Activated B cell treated with CpG ODN at 0.5 μM for 24 hours (primary cell): ENCODE data around the gene ENTPD1. TPM values are rescaled to one million over a fixed set of nuclear protein-coding genes. Genes with fewer than 3 reads are reported as not detected.

Experiments used
- ATAC-seq: fragments of 200-7000 bp; cut with Tn5 transposase; one replicate; pipeline ENCODE4 v1.10.0; 2021; ENCODE audit warnings: low read depth, mild to moderate bottlenecking, moderate library complexity
- CTCF ChIA-PET: fragments of 350-600 bp; sonication (Branson Sonifier 250); formaldehyde crosslinking; loops from one replicate; lab custom pipeline; 2021; ENCODE audit warnings: antibody characterized with exemption; lab: Charles Lee
- POLR2A ChIA-PET: fragments of 350-600 bp; sonication (Branson Sonifier 250); formaldehyde crosslinking; loops from one replicate; lab custom pipeline; 2021; ENCODE audit warnings: antibody characterized with exemption; lab: Charles Lee
- DNase-seq: peaks from one replicate; pipeline ENCODE4 v3.0.0; 2022
- H3K27ac Mint-ChIP-seq: one replicate; pipeline ENCODE4 v1.8.0; 2020; ENCODE audit warnings: mixed read lengths
- H3K27me3 Mint-ChIP-seq: one replicate; pipeline ENCODE4 v1.8.0; 2021; ENCODE audit warnings: mixed read lengths
- H3K36me3 Mint-ChIP-seq: one replicate; pipeline ENCODE4 v1.8.0; 2021; ENCODE audit warnings: low read depth, mixed read lengths
- H3K4me1 Mint-ChIP-seq: one replicate; pipeline ENCODE4 v1.8.0; 2021; ENCODE audit warnings: mixed read lengths
- H3K4me3 Mint-ChIP-seq: one replicate; pipeline ENCODE4 v1.8.0; 2020; ENCODE audit warnings: mild to moderate bottlenecking, mixed read lengths
- H3K9me3 Mint-ChIP-seq: one replicate; pipeline ENCODE4 v1.8.0; 2020; ENCODE audit warnings: mixed read lengths
- CTCF ChIP-seq: fragments of 200-600 bp; IDR thresholded peaks from one replicate; pipeline ENCODE4 v1.8.0; 2022; ENCODE audit warnings: antibody characterized with exemption, mild to moderate bottlenecking
- intact Hi-C: fragments of 100-400 bp; cut with micrococcal nuclease; formaldehyde crosslinking; loops from one replicate; pipeline ENCODE4 v1.15.1; 2024
- total RNA-seq: library from RNA; stranded (reverse); gene quantifications from 2 replicates; pipeline ENCODE4 v1.2.3, GENCODE V29; 2022

Gene ENTPD1
- total RNA-seq, 1 donor from 2014 or later: 187 TPM

GRCh38 chr10:95841661-95842498 lies 85.9 kb downstream of the ENTPD1 start:
- H3K36me3 Mint-ChIP-seq: peaks cover 53% of the 10 kb centered on the region
- peaks cover 54% of the 10 kb centered on the region for H3K4me1 Mint-ChIP-seq
- intact Hi-C loops: loop anchor here (1.0 kb wide), 6 partner anchors 10 to 148 kb away; partner anchors contain the start of gene ENTPD1
- H3K27ac Mint-ChIP-seq: peak overlapping the region; percentile 95
- ATAC-seq (peak; percentile 41), DNase-seq (no peak)
- no peaks in the 10 kb centered on the region for H3K27me3 Mint-ChIP-seq
- H3K9me3 Mint-ChIP-seq: no peaks in the 10 kb centered on the region
- CTCF ChIA-PET: interaction anchor here (0.6 to 20.1 kb wide), 32 partner anchors 7 to 162 kb away, joined by 3 to 427 read pairs (median 4); partner anchors contain the start of genes ENTPD1 and TCTN3
- H3K4me3 Mint-ChIP-seq: peak overlapping the region; percentile 66
- POLR2A ChIA-PET: interaction anchor here (0.6 to 20.2 kb wide), 15 partner anchors 10 to 147 kb away, joined by 3 to 572 read pairs (median 7); partner anchors contain the start of genes ENTPD1 and TCTN3
- no peak for TF ChIP-seq CTCF

- peaks cover 18% of the 10 kb centered on the region for H3K4me1 Mint-ChIP-seq
- no peak for DNase-seq
- H3K27ac Mint-ChIP-seq: no peak overlapping the region
- no peaks in the 10 kb centered on the region for H3K9me3 Mint-ChIP-seq
- peaks cover 75% of the 10 kb centered on the region for H3K36me3 Mint-ChIP-seq
- intact Hi-C loops: no loop called here
- no peak for ATAC-seq
- H3K4me3 Mint-ChIP-seq: no peak overlapping the region
- ChIA-PET CTCF (interaction anchor here (0.9 to 20.1 kb wide), 3 partner anchors 20 to 159 kb away, joined by 3 to 427 read pairs (median 80); partner anchors contain the start of gene TCTN3), POLR2A (interaction anchor here (0.8 to 20.2 kb wide), 4 partner anchors 87 to 1004 kb away, joined by 4 to 572 read pairs (median 121); partner anchors contain the start of genes ENTPD1 and TCTN3)
- no peak for TF ChIP-seq CTCF
- no peaks in the 10 kb centered on the region for H3K27me3 Mint-ChIP-seq
These were observed 89.4 kb downstream of the ENTPD1 start for GRCh38 chr10:95845411-95845810.

GRCh38 chr10:95847007-95847406 lies 91.0 kb downstream of the ENTPD1 start:
- peaks cover 77% of the 10 kb centered on the region for H3K36me3 Mint-ChIP-seq
- no peak for TF ChIP-seq CTCF
- no peak overlapping the region for H3K27ac Mint-ChIP-seq
- POLR2A ChIA-PET: interaction anchor here (1.7 to 12.9 kb wide), 2 partner anchors 88 to 152 kb away, joined by 4 to 237 read pairs; partner anchors contain the start of gene TCTN3
- no peak overlapping the region for H3K4me3 Mint-ChIP-seq
- CTCF ChIA-PET: interaction anchor here (9.9 to 20.1 kb wide), 2 partner anchors 18 to 152 kb away, joined by 80 to 427 read pairs; partner anchors contain the start of gene TCTN3
- intact Hi-C loops: no loop called here
- no peaks in the 10 kb centered on the region for H3K9me3 Mint-ChIP-seq
- DNase-seq: no peak
- ATAC-seq: no peak
- peaks cover 3% of the 10 kb centered on the region for H3K4me1 Mint-ChIP-seq
- no peaks in the 10 kb centered on the region for H3K27me3 Mint-ChIP-seq

- Mint-ChIP-seq H3K27ac (no peak overlapping the region), H3K9me3 (no peaks in the 10 kb centered on the region), H3K27me3 (no peaks in the 10 kb centered on the region), H3K36me3 (peaks cover 76% of the 10 kb centered on the region), H3K4me3 (no peak overlapping the region), H3K4me1 (peaks cover 2% of the 10 kb centered on the region)
- DNase-seq: no peak
- no peak for ATAC-seq
- TF ChIP-seq CTCF: no peak
- POLR2A ChIA-PET: interaction anchor here (0.7 to 1.4 kb wide), 3 partner anchors 16 to 155 kb away, joined by 3 to 7 read pairs (median 5); partner anchors contain the start of gene TCTN3
- CTCF ChIA-PET: interaction anchor here (0.7 to 20.1 kb wide), 3 partner anchors 8 to 154 kb away, joined by 3 to 427 read pairs (median 6); partner anchors contain the start of gene TCTN3
- intact Hi-C loops: no loop called here
These were observed 92.9 kb downstream of the ENTPD1 start for GRCh38 chr10:95848841-95849240.
